ENCODE data around the gene KIAA2012.

Gene KIAA2012

GRCh38 chr2:202094426-202094986 lies 21.5 kb downstream of the KIAA2012 start:
- Histone ChIP-seq H3K36me3 (replicated peaks; ENCODE audit: insufficient read depth, low read length) (no peaks in the 10 kb centered on the region), H3K27me3 (replicated peaks; ENCODE audit: insufficient read depth, low read length) (no peaks in the 10 kb centered on the region), H3K9me2 (replicated peaks; ENCODE audit: insufficient read depth, low read length) (no peaks in the 10 kb centered on the region), H3K4me2 (ENCODE audit: low read depth, low read length) (no peak overlapping the region), H3K27ac (ENCODE audit: low read length) (no peak overlapping the region), H3K4me1 (ENCODE audit: low read length) (no peaks in the 10 kb centered on the region), H3K4me3 (ENCODE audit: low read length) (no peak overlapping the region), H4K20me1 (ENCODE audit: insufficient read depth, low read length) (no peaks in the 10 kb centered on the region), H3K9ac (ENCODE audit: low read length) (no peak overlapping the region), H3K79me2 (ENCODE audit: low read length) (no peaks in the 10 kb centered on the region), H3K9me3 (replicated peaks; ENCODE audit: insufficient read depth, low read length) (no peaks in the 10 kb centered on the region), H3F3A (ENCODE audit: insufficient read depth, low read length) (no peaks in the 10 kb centered on the region), H2AFZ (ENCODE audit: low read length) (no peak overlapping the region)
- no peak for DNase-seq
- TF ChIP-seq EZH2 (optimal IDR thresholded peaks at IDR 0.05; ENCODE audit: low read depth, low read length) = no peak
- TF ChIP-seq CTCF (IDR thresholded peaks at IDR 0.05; ENCODE audit: low read length) = no peak
- TF ChIP-seq EZH2phosphoT487 (IDR thresholded peaks at IDR 0.05; ENCODE audit: low read length) = no peak

- Histone ChIP-seq H3K79me2 (ENCODE audit: low read length) (no peaks in the 10 kb centered on the region), H3K27me3 (replicated peaks; ENCODE audit: insufficient read depth, low read length) (no peaks in the 10 kb centered on the region), H3K4me3 (ENCODE audit: low read length) (no peak overlapping the region), H3K4me2 (ENCODE audit: low read depth, low read length) (no peak overlapping the region), H3K9ac (ENCODE audit: low read length) (no peak overlapping the region), H3K9me3 (replicated peaks; ENCODE audit: insufficient read depth, low read length) (no peaks in the 10 kb centered on the region), H3K4me1 (ENCODE audit: low read length) (peaks cover 7% of the 10 kb centered on the region; the same call in 1 of the 2 replicates), H3F3A (ENCODE audit: insufficient read depth, low read length) (no peaks in the 10 kb centered on the region), H4K20me1 (ENCODE audit: insufficient read depth, low read length) (no peaks in the 10 kb centered on the region), H3K9me2 (replicated peaks; ENCODE audit: insufficient read depth, low read length) (no peaks in the 10 kb centered on the region), H2AFZ (ENCODE audit: low read length) (no peak overlapping the region), H3K27ac (ENCODE audit: low read length) (no peak overlapping the region), H3K36me3 (replicated peaks; ENCODE audit: insufficient read depth, low read length) (no peaks in the 10 kb centered on the region)
- no peak for TF ChIP-seq EZH2 (optimal IDR thresholded peaks at IDR 0.05; ENCODE audit: low read depth, low read length)
- TF ChIP-seq CTCF (IDR thresholded peaks at IDR 0.05; ENCODE audit: low read length) = no peak
- no peak for TF ChIP-seq EZH2phosphoT487 (IDR thresholded peaks at IDR 0.05; ENCODE audit: low read length)
- DNase-seq = no peak
Observed at GRCh38 chr2:202095235-202095634, 22.2 kb downstream of the KIAA2012 start.

GRCh38 chr2:202096736-202097135 lies 23.7 kb downstream of the KIAA2012 start:
- Histone ChIP-seq H3K36me3 (replicated peaks; ENCODE audit: insufficient read depth, low read length) (no peaks in the 10 kb centered on the region), H3K4me1 (ENCODE audit: low read length) (peaks cover 18% of the 10 kb centered on the region), H3K9ac (ENCODE audit: low read length) (no peak overlapping the region), H3K79me2 (ENCODE audit: low read length) (no peaks in the 10 kb centered on the region), H3K4me2 (ENCODE audit: low read depth, low read length) (no peak overlapping the region), H3K27me3 (replicated peaks; ENCODE audit: insufficient read depth, low read length) (no peaks in the 10 kb centered on the region), H3K9me2 (replicated peaks; ENCODE audit: insufficient read depth, low read length) (no peaks in the 10 kb centered on the region), H2AFZ (ENCODE audit: low read length) (no peak overlapping the region), H3K9me3 (replicated peaks; ENCODE audit: insufficient read depth, low read length) (no peaks in the 10 kb centered on the region), H3K27ac (ENCODE audit: low read length) (no peak overlapping the region), H3K4me3 (ENCODE audit: low read length) (no peak overlapping the region), H3F3A (ENCODE audit: insufficient read depth, low read length) (no peaks in the 10 kb centered on the region), H4K20me1 (ENCODE audit: insufficient read depth, low read length) (no peaks in the 10 kb centered on the region)
- no peak for DNase-seq
- TF ChIP-seq EZH2phosphoT487 (IDR thresholded peaks at IDR 0.05; ENCODE audit: low read length) (no peak), EZH2 (optimal IDR thresholded peaks at IDR 0.05; ENCODE audit: low read depth, low read length) (no peak), CTCF (IDR thresholded peaks at IDR 0.05; ENCODE audit: low read length) (no peak)
